NOMO-1 treated with DMSO at 0.1 percent for 48 hours (cell line): ENCODE measurements around the gene ARL8A.

Experiments used
- DNase-seq: peaks from one replicate; lab custom pipeline; 2025; ENCODE audit not compliant: unreplicated experiment; lab: John Stamatoyannopoulos, UW

The ARL8A gene

DNA sequence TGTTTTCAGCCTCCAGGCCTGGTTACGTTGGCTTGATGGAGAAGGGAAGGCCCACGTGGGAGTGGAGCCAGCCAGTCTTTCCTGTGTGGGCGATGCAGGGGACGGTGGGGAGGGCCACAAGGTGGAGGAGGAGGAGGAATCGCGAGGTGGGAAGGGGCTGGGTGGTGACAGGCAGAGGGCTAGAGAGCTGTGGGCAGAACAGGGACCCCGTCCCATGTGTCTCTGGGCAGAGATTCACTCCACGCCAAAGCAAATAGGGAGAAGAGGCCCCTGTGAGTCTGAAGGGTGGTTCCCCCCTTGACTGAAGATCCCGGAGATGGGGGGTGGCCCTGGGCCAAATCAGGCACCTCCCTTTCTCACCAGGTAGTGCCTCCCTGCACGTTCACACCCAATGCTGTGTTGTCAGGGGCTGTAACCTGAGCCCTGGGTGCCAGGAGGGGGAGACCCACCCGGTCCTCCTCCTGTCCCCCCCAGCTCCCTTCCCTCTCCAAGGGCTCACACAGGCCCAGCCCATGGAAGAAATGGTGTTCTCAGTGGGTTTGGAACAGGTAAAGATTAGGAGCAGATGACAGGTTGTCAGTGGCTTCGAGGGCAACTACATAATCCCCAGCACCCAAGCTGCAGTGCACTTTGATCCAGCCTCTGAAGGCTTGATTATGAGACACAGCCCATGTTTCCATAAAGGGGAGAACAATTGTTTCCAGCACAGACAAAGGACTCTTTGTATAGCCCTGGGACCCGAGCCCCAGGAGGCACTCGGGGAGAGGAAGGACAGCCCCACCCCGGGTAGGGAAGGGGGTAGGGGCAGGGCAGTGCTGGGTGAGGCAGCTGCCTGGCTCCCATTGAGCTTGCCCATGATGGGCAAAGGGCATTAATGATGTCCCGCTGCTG lies 59.5 kb downstream of the ARL8A start:
- DNase-seq = no peak
